Suppressor macrophage treated with lipopolysaccharide for 1 hour (primary cell): Measurements from ENCODE around the gene IKZF3.
A peak's percentile ranks its signal among the peaks of the same experiment; 100 is the strongest.
"Not testable (repeated sequence)": the region's sequence is repeated elsewhere in the genome, so short reads cannot be mapped to it uniquely, and the experiment has no call there.

Experiments used
- DNase-seq, 3 donors: peaks; one replicate each; pipeline ENCODE4 v3.0.0-alpha.2; 2020 to 2022

The IKZF3 gene

GRCh38 chr17:39754161-39754957, 109.8 kb downstream of the IKZF3 start:
- peak; percentile 97 to 99 (median 98) for DNase-seq

GRCh38 chr17:39753514-39754160, 110.5 kb downstream of the IKZF3 start:
- peak in 1 of 3 donors; percentile 79 for DNase-seq

- no peak for DNase-seq
Measured at GRCh38 chr17:39752241-39752881, 111.8 kb downstream of the IKZF3 start.

GRCh38 chr17:39751637-39752036, 112.5 kb downstream of the IKZF3 start:
- DNase-seq, result no peak

- no peak for DNase-seq
Measured at GRCh38 chr17:39751016-39751543, 113.0 kb downstream of the IKZF3 start.

GRCh38 chr17:39750131-39751015, 113.7 kb downstream of the IKZF3 start:
- DNase-seq, result no peak

GRCh38 chr17:39748444-39749034, 115.6 kb downstream of the IKZF3 start:
- DNase-seq, result not testable (repeated sequence)

- DNase-seq, result no peak
Measured at GRCh38 chr17:39747745-39748144, 116.4 kb downstream of the IKZF3 start.

- no peak for DNase-seq
Measured at GRCh38 chr17:39746145-39746461, 118.0 kb downstream of the IKZF3 start.

- DNase-seq, result no peak
Measured at GRCh38 chr17:39745335-39746144, 118.6 kb downstream of the IKZF3 start.

- DNase-seq, result no peak
Measured at GRCh38 chr17:39744836-39745215, 119.3 kb downstream of the IKZF3 start.

- no peak for DNase-seq
Measured at GRCh38 chr17:39744075-39744835, 119.9 kb downstream of the IKZF3 start.

- DNase-seq, result no peak
Measured at GRCh38 chr17:39742856-39743436, 121.2 kb downstream of the IKZF3 start.

- no peak for DNase-seq
Measured at GRCh38 chr17:39742126-39742855, 121.8 kb downstream of the IKZF3 start.

GRCh38 chr17:39740357-39741111, 123.6 kb downstream of the IKZF3 start:
- no peak for DNase-seq

GRCh38 chr17:39739885-39740356, 124.2 kb downstream of the IKZF3 start:
- no peak for DNase-seq

GRCh38 chr17:39738983-39739884, 124.9 kb downstream of the IKZF3 start:
- DNase-seq, result peak in 2 of 3 donors; percentile 35 to 36

- DNase-seq, result peak; percentile 55 to 65 (median 64)
Measured at GRCh38 chr17:39738568-39738901, 125.6 kb downstream of the IKZF3 start.
